HEK293 (cell line): ENCODE results near the gene COL13A1.

ENCODE experiments used
- CTCF ChIA-PET: fragments of 350-600 bp; formaldehyde crosslinking; extraction: SDS; loops from one replicate; lab custom pipeline; 2021; ENCODE audit warnings: antibody characterized with exemption; lab: Yijun Ruan, JAX
- POLR2A ChIA-PET: fragments of 300-600 bp; formaldehyde crosslinking; extraction: SDS; loops from one replicate; lab custom pipeline; 2020; ENCODE audit warnings: antibody characterized with exemption, inconsistent platforms; lab: Yijun Ruan, JAX
- H3K27ac ChIP-seq: fragments of 200-500 bp; sonication (Bioruptor generic); 2 replicates; pipeline ENCODE4 v1.5.1; 2014; ENCODE audit warnings: low read depth, low read length, control low read depth, inconsistent platforms; ENCODE audit errors: extremely low read depth
- H3K36me3 ChIP-seq, 2 experiments: fragments of 200-500 bp in 1 of 2; sonication (Bioruptor generic) in 1 of 2; 1 replicate in 1 of 2; 2 replicates in 1 of 2; pipeline ENCODE4 v1.5.1; 2014 to 2017; ENCODE audit warnings: inconsistent platforms in 2 of 2, low read length in 2 of 2; ENCODE audit not compliant: control insufficient read depth in 2 of 2, insufficient read depth in 1 of 2
- H3K4me1 ChIP-seq: fragments of 200-500 bp; sonication (Bioruptor generic); 2 replicates; pipeline ENCODE4 v1.5.1; 2014; ENCODE audit warnings: mild to moderate bottlenecking, low read length, inconsistent platforms; ENCODE audit not compliant: control insufficient read depth, insufficient read depth
- H3K4me3 ChIP-seq: 2 replicates; pipeline ENCODE4 v1.5.1; 2011; ENCODE audit warnings: low read depth, mild to moderate bottlenecking, control low read depth, low read length, moderate library complexity
- H3K9me3 ChIP-seq: fragments of 200-500 bp; sonication (Bioruptor generic); 2 replicates; pipeline ENCODE4 v1.5.1; 2014; ENCODE audit warnings: low read depth, low read length, inconsistent platforms; ENCODE audit not compliant: control insufficient read depth, insufficient read depth
- AEBP2 ChIP-seq: fragments of 450-650 bp; formaldehyde crosslinking; IDR thresholded peaks from 2 replicates; pipeline ENCODE4 v1.5.1; 2016; ENCODE audit warnings: missing biosample characterization, missing genetic modification characterization, borderline replicate concordance
- BCL11B ChIP-seq: fragments of 450-650 bp; formaldehyde crosslinking; IDR thresholded peaks from 2 replicates; pipeline ENCODE4 v1.5.1; 2016; ENCODE audit warnings: low read depth, missing biosample characterization, missing genetic modification characterization
- GLIS1 ChIP-seq: fragments of 450-650 bp; formaldehyde crosslinking; IDR thresholded peaks from 2 replicates; pipeline ENCODE4 v1.5.1; 2016; ENCODE audit warnings: missing biosample characterization, missing genetic modification characterization
- OSR2 ChIP-seq: fragments of 450-650 bp; formaldehyde crosslinking; IDR thresholded peaks from 2 replicates; pipeline ENCODE4 v1.5.1; 2016; ENCODE audit warnings: missing biosample characterization, missing genetic modification characterization
- SCRT2 ChIP-seq: fragments of 450-650 bp; formaldehyde crosslinking; IDR thresholded peaks from 2 replicates; pipeline ENCODE4 v1.5.1; 2016; ENCODE audit warnings: missing biosample characterization, missing genetic modification characterization
- TSHZ1 ChIP-seq: fragments of 450-650 bp; formaldehyde crosslinking; IDR thresholded peaks from 2 replicates; pipeline ENCODE4 v1.5.1; 2016; ENCODE audit warnings: missing biosample characterization, missing genetic modification characterization, borderline replicate concordance
- YY1 ChIP-seq: fragments of 450-650 bp; formaldehyde crosslinking; IDR thresholded peaks from 2 replicates; pipeline ENCODE4 v1.5.1; 2018; ENCODE audit warnings: missing biosample characterization, missing genetic modification characterization
- ZBTB44 ChIP-seq: fragments of 450-650 bp; IDR thresholded peaks from 2 replicates; pipeline ENCODE4 v1.5.1; 2018; ENCODE audit warnings: missing biosample characterization, mild to moderate bottlenecking, missing genetic modification characterization
- ZEB2 ChIP-seq: fragments of 450-650 bp; formaldehyde crosslinking; IDR thresholded peaks from 2 replicates; pipeline ENCODE4 v1.5.1; 2016; ENCODE audit warnings: missing biosample characterization, missing genetic modification characterization
- ZNF132 ChIP-seq: fragments of 450-650 bp; formaldehyde crosslinking; IDR thresholded peaks from 2 replicates; pipeline ENCODE4 v1.5.1; 2017; ENCODE audit warnings: missing biosample characterization, missing genetic modification characterization, borderline replicate concordance
- ZNF404 ChIP-seq: fragments of 450-650 bp; formaldehyde crosslinking; IDR thresholded peaks from 2 replicates; pipeline ENCODE4 v1.5.1; 2017; ENCODE audit warnings: missing biosample characterization, missing genetic modification characterization
- ZNF449 ChIP-seq: fragments of 450-650 bp; formaldehyde crosslinking; IDR thresholded peaks from 2 replicates; pipeline ENCODE4 v1.5.1; 2017; ENCODE audit warnings: missing biosample characterization, mild to moderate bottlenecking, missing genetic modification characterization, moderate library complexity
- ZNF549 ChIP-seq: fragments of 450-650 bp; IDR thresholded peaks from 2 replicates; pipeline ENCODE4 v1.5.1; 2018; ENCODE audit warnings: missing biosample characterization, missing genetic modification characterization, mild to moderate bottlenecking, inconsistent platforms, moderate library complexity
- ZNF645 ChIP-seq: fragments of 450-650 bp; formaldehyde crosslinking; IDR thresholded peaks from 2 replicates; pipeline ENCODE4; 2016; ENCODE audit warnings: missing biosample characterization, missing genetic modification characterization
- ZNF660 ChIP-seq: fragments of 450-650 bp; IDR thresholded peaks from 2 replicates; pipeline ENCODE4 v1.5.1; 2018; ENCODE audit warnings: missing biosample characterization, mild to moderate bottlenecking, missing genetic modification characterization
- ZSCAN30 ChIP-seq: fragments of 450-650 bp; IDR thresholded peaks from 2 replicates; pipeline ENCODE4 v1.5.1; 2018; ENCODE audit warnings: missing biosample characterization, mild to moderate bottlenecking, missing genetic modification characterization, moderate library complexity
- TF ChIP-seq, protein P1 (sequence below): fragments of 450-650 bp; formaldehyde crosslinking; IDR thresholded peaks from 2 replicates; pipeline ENCODE4 v1.5.1; 2016; ENCODE audit warnings: missing biosample characterization, missing genetic modification characterization
- TF ChIP-seq, protein P2 (sequence below): fragments of 450-650 bp; formaldehyde crosslinking; IDR thresholded peaks from 2 replicates; pipeline ENCODE4 v1.5.1; 2017; ENCODE audit warnings: missing biosample characterization, missing genetic modification characterization
- TF ChIP-seq, protein P3 (sequence below): fragments of 450-650 bp; formaldehyde crosslinking; optimal IDR thresholded peaks from 2 replicates; pipeline ENCODE3; 2016; ENCODE audit warnings: missing biosample characterization, mild to moderate bottlenecking, missing genetic modification characterization
- TF ChIP-seq, protein P4 (sequence below): fragments of 450-650 bp; formaldehyde crosslinking; IDR thresholded peaks from 2 replicates; pipeline ENCODE4 v1.5.1; 2016; ENCODE audit warnings: missing biosample characterization, missing genetic modification characterization

Gene COL13A1

DNA sequence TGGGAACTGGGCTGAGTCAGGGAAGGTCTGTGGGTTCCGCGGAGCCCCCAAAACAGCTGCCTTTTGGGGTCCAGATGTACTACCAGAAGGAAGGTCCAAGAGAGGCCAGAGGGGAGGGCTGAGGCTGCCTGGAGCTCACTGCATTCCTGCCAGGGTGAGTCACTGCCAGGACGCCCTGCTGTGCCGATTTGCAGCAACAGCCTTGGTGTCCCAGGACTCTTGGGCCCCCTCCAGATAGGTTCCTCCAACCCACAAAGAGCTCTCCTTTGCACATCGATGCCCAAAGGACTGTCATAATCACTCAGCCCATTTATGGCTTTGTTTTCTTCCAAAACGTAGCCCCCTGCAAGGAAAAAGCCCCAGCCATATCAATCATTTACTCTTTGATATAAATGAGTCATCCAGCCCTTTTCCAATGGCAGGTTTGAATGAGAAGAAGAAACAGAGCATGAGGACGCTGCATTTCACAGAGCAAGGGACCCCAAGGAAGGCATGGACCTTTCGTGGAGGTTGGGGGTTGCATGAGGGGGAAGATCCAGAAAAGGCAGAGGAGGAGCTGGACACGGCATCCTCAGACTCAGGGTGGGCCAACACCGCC, 32.2 kb upstream of the COL13A1 start:
- no peaks in the 10 kb centered on the region for H3K36me3 ChIP-seq
- no peak overlapping the region for H3K27ac ChIP-seq
- H3K4me1 ChIP-seq: peaks cover 5% of the 10 kb centered on the region
- ChIA-PET CTCF (interaction anchor here (0.6 to 3.7 kb wide), 8 partner anchors 11 to 1006 kb away, joined by 3 to 19 read pairs (median 6); partner anchors contain the start of gene COL13A1), POLR2A (interaction anchor here (1.1 kb wide), 1 partner anchor 377 kb away, joined by 3 read pairs; the partner anchor contains the start of gene TYSND1)
- no peaks in the 10 kb centered on the region for H3K9me3 ChIP-seq
- no peak overlapping the region for H3K4me3 ChIP-seq
- TF ChIP-seq AEBP2 (no peak), ZNF132 (tag by site-specific recombination) (no peak), ZNF549 (tag by site-specific recombination) (peak; percentile 89), SCRT2 (tag by site-specific recombination) (peak; percentile 81), ZEB2 (peak; percentile 56; the same call in 1 of the 2 replicates), ZNF404 (tag by site-specific recombination) (no peak), ZBTB44 (tag by site-specific recombination) (peak; percentile 61; the same call in 1 of the 2 replicates), ZNF660 (tag by site-specific recombination) (0 out of 2 replicates have a peak, but pooled peaks have one; percentile 32), YY1 (no peak), ZNF449 (tag by site-specific recombination) (no peak), ZSCAN30 (tag by site-specific recombination) (no peak), BCL11B (no peak), OSR2 (tag by site-specific recombination) (no peak), TSHZ1 (tag by site-specific recombination) (peak; percentile 5; the same call in 1 of the 2 replicates), GLIS1 (tag by site-specific recombination) (peak; percentile 63), ZNF645 (tag by site-specific recombination) (no peak)
- TF ChIP-seq, protein P1, sequence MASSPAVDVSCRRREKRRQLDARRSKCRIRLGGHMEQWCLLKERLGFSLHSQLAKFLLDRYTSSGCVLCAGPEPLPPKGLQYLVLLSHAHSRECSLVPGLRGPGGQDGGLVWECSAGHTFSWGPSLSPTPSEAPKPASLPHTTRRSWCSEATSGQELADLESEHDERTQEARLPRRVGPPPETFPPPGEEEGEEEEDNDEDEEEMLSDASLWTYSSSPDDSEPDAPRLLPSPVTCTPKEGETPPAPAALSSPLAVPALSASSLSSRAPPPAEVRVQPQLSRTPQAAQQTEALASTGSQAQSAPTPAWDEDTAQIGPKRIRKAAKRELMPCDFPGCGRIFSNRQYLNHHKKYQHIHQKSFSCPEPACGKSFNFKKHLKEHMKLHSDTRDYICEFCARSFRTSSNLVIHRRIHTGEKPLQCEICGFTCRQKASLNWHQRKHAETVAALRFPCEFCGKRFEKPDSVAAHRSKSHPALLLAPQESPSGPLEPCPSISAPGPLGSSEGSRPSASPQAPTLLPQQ (tag by site-specific recombination): 0 out of 2 replicates have a peak, but pooled peaks have one; percentile 48
- TF ChIP-seq, protein P2, sequence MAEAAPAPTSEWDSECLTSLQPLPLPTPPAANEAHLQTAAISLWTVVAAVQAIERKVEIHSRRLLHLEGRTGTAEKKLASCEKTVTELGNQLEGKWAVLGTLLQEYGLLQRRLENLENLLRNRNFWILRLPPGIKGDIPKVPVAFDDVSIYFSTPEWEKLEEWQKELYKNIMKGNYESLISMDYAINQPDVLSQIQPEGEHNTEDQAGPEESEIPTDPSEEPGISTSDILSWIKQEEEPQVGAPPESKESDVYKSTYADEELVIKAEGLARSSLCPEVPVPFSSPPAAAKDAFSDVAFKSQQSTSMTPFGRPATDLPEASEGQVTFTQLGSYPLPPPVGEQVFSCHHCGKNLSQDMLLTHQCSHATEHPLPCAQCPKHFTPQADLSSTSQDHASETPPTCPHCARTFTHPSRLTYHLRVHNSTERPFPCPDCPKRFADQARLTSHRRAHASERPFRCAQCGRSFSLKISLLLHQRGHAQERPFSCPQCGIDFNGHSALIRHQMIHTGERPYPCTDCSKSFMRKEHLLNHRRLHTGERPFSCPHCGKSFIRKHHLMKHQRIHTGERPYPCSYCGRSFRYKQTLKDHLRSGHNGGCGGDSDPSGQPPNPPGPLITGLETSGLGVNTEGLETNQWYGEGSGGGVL: peak; percentile 48; the same call in 1 of the 2 replicates
- TF ChIP-seq, protein P3, sequence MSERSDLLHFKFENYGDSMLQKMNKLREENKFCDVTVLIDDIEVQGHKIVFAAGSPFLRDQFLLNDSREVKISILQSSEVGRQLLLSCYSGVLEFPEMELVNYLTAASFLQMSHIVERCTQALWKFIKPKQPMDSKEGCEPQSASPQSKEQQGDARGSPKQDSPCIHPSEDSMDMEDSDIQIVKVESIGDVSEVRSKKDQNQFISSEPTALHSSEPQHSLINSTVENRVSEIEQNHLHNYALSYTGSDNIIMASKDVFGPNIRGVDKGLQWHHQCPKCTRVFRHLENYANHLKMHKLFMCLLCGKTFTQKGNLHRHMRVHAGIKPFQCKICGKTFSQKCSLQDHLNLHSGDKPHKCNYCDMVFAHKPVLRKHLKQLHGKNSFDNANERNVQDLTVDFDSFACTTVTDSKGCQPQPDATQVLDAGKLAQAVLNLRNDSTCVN (tag by site-specific recombination): no peak
- TF ChIP-seq, protein P4, sequence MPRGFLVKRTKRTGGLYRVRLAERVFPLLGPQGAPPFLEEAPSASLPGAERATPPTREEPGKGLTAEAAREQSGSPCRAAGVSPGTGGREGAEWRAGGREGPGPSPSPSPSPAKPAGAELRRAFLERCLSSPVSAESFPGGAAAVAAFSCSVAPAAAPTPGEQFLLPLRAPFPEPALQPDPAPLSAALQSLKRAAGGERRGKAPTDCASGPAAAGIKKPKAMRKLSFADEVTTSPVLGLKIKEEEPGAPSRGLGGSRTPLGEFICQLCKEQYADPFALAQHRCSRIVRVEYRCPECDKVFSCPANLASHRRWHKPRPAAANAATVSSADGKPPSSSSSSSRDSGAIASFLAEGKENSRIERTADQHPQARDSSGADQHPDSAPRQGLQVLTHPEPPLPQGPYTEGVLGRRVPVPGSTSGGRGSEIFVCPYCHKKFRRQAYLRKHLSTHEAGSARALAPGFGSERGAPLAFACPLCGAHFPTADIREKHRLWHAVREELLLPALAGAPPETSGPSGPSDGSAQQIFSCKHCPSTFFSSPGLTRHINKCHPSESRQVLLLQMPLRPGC (tag by site-specific recombination): peak; percentile 29; the same call in 1 of the 2 replicates
